ENCODE data around the gene OLFM4. TPM values are rescaled to one million over a fixed set of nuclear protein-coding genes. Genes with fewer than 3 reads are reported as not detected.

The OLFM4 gene, protein sequence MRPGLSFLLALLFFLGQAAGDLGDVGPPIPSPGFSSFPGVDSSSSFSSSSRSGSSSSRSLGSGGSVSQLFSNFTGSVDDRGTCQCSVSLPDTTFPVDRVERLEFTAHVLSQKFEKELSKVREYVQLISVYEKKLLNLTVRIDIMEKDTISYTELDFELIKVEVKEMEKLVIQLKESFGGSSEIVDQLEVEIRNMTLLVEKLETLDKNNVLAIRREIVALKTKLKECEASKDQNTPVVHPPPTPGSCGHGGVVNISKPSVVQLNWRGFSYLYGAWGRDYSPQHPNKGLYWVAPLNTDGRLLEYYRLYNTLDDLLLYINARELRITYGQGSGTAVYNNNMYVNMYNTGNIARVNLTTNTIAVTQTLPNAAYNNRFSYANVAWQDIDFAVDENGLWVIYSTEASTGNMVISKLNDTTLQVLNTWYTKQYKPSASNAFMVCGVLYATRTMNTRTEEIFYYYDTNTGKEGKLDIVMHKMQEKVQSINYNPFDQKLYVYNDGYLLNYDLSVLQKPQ
- total RNA-seq (2021; fragmentation: NEBNext Ultra II Directional; extraction: Animal tissue kit (Norgen Biotek cat#: 25700)): not detected
- long read RNA-seq: 0 reads

DNA sequence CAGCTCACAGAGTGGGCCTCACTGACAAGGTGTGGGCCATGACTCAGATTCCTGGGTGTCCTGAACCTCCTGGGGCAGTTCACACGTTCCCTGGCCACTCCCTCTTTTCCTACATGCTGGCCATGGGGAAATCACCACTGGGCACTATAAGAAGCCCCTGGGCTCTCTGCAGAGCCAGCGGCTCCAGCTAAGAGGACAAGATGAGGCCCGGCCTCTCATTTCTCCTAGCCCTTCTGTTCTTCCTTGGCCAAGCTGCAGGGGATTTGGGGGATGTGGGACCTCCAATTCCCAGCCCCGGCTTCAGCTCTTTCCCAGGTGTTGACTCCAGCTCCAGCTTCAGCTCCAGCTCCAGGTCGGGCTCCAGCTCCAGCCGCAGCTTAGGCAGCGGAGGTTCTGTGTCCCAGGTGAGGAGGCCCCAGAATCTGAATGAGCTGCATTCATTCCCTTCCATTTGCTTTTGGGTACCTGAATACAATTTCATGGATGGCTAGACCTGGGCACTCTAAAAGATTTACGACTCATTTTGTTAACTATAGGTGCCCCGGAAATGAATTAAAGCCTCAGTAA lies at the start of gene OLFM4:
Gene OLFM4 (plus strand): TSS at position 177 of the 567 bp plus-strand sequence. CDS start 24 bp downstream, at position 201.
- TF ChIP-seq, protein P1, sequence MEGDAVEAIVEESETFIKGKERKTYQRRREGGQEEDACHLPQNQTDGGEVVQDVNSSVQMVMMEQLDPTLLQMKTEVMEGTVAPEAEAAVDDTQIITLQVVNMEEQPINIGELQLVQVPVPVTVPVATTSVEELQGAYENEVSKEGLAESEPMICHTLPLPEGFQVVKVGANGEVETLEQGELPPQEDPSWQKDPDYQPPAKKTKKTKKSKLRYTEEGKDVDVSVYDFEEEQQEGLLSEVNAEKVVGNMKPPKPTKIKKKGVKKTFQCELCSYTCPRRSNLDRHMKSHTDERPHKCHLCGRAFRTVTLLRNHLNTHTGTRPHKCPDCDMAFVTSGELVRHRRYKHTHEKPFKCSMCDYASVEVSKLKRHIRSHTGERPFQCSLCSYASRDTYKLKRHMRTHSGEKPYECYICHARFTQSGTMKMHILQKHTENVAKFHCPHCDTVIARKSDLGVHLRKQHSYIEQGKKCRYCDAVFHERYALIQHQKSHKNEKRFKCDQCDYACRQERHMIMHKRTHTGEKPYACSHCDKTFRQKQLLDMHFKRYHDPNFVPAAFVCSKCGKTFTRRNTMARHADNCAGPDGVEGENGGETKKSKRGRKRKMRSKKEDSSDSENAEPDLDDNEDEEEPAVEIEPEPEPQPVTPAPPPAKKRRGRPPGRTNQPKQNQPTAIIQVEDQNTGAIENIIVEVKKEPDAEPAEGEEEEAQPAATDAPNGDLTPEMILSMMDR (IDR thresholded peaks at IDR 0.05): no peak
- Mint-ChIP-seq H3K36me3 (ENCODE audit: low read depth) (no peaks in the 10 kb centered on the region), H3K9me3 (peaks cover 47% of the 10 kb centered on the region), H3K4me1 (ENCODE audit: low read depth) (no peaks in the 10 kb centered on the region), H3K27me3 (ENCODE audit: insufficient read depth) (no peaks in the 10 kb centered on the region), H3K4me3 (no peak within 1 kb of the TSS), H3K27ac (no peak within 1 kb of the TSS)
- no peak for DNase-seq

DNA sequence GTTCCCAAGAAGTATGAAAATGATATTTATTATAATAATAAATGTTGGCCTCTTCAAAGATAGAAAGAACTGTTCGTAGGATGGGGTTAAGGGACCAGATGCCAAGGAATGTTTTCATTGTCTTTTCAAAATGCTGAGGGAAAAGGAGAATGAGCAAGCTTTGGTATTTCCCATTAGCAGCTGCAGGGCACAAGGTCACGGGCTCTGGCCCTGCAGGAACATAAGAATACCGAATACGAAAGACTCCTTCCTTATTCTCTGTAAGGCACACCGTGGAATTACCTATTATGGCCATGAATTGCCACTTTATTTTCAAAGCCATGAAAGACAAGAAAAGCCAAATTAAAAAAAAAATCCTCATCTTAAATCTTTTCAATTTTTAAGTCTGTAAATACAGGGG lies 49.6 kb upstream of the OLFM4 start:
- no peak overlapping the region for H3K27ac Mint-ChIP-seq
- no peaks in the 10 kb centered on the region for H3K36me3 Mint-ChIP-seq (ENCODE audit: low read depth)
- H3K4me1 Mint-ChIP-seq (ENCODE audit: low read depth): no peaks in the 10 kb centered on the region
- no peak overlapping the region for H3K4me3 Mint-ChIP-seq
- TF ChIP-seq, protein P1 (IDR thresholded peaks at IDR 0.05): no peak
- peaks cover 21% of the 10 kb centered on the region for H3K9me3 Mint-ChIP-seq
- H3K27me3 Mint-ChIP-seq (ENCODE audit: insufficient read depth): no peaks in the 10 kb centered on the region
- no peak for DNase-seq

DNA sequence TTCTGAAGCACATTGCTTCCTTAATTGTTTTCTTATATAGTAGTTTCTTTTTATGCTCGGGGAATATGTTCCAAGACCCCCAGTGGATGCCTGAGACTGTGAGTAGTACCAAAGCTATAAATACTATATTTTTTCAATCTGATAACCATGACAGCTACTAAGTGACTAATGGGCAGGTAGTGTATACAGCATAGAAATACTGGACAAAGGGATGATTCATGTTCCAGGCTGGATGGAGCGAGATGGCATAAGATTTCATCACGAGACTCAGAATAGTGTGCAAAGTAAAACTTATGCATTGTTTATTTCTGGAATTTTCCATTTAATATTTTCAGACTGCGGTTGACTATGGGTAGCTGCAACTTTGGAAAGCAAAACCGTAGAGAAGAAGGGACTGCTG lies 47.9 kb upstream of the OLFM4 start:
- Mint-ChIP-seq H3K4me3 (no peak overlapping the region), H3K9me3 (peaks cover 9% of the 10 kb centered on the region), H3K27me3 (ENCODE audit: insufficient read depth) (no peaks in the 10 kb centered on the region), H3K36me3 (ENCODE audit: low read depth) (no peaks in the 10 kb centered on the region), H3K4me1 (ENCODE audit: low read depth) (no peaks in the 10 kb centered on the region), H3K27ac (no peak overlapping the region)
- DNase-seq: no peak
- TF ChIP-seq, protein P1 (IDR thresholded peaks at IDR 0.05): no peak

DNA sequence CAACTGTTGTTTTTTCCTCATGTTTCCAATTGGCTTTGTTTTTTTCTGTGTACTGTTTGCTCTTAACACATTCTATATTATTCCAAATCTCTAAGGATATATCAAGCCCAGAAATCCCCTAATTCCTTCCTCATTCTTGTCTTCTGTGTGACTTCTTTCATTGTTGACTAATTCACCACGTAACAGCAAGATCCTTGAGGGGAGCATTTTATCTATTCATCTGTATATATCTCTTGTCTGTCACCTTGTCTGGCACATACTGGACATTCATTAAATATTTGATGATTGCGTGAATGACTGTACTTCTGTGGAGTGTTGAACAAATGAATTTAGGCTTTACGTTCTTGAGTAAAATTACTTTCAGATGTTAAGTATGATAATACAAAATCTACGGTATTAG lies 44.8 kb upstream of the OLFM4 start:
- Mint-ChIP-seq H3K4me3 (no peak overlapping the region), H3K4me1 (ENCODE audit: low read depth) (no peaks in the 10 kb centered on the region), H3K27ac (no peak overlapping the region), H3K9me3 (no peaks in the 10 kb centered on the region; the same call in none of the 2 replicates), H3K27me3 (ENCODE audit: insufficient read depth) (no peaks in the 10 kb centered on the region), H3K36me3 (ENCODE audit: low read depth) (no peaks in the 10 kb centered on the region)
- no peak for DNase-seq
- TF ChIP-seq, protein P1 (IDR thresholded peaks at IDR 0.05): no peak

DNA sequence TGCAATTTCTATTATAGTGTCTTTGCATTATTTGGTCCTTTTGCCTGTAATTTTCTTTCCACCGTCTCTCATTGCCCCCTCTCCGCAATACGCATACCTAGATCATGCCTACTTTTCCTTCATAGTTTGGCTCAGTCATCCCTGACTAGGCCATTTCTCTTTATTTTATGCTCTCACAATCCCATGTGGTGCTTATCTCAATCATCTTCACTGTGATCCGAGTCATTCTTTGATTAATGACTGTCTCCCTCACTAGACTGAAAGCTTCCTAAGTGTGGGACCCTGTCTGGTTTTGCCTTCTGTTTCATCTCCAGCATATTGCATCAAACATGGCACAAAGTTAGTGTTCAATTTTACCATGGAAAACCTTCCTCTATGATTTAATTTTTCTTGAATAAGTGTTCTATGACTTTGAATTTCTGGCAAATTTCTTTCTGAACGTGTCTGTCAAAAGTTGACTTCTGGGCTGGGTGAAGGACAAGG lies 43.7 kb upstream of the OLFM4 start:
- DNase-seq: no peak
- H3K9me3 Mint-ChIP-seq: peaks cover 3% of the 10 kb centered on the region
- H3K27me3 Mint-ChIP-seq (ENCODE audit: insufficient read depth): no peaks in the 10 kb centered on the region
- TF ChIP-seq, protein P1 (IDR thresholded peaks at IDR 0.05): no peak
- no peak overlapping the region for H3K27ac Mint-ChIP-seq
- no peaks in the 10 kb centered on the region for H3K4me1 Mint-ChIP-seq (ENCODE audit: low read depth)
- H3K36me3 Mint-ChIP-seq (ENCODE audit: low read depth): no peaks in the 10 kb centered on the region
- H3K4me3 Mint-ChIP-seq: no peak overlapping the region
